MCF 10A (cell line): ENCODE data around the gene GSK3B. TPM values are rescaled to one million over a fixed set of nuclear protein-coding genes. Genes with fewer than 3 reads are reported as not detected.

Experiments used
- BruUV-seq: library from RNA; stranded (reverse); fragments of 400-500 nt; replicated peaks from 2 replicates; lab custom pipeline; 2021; lab: Mats Ljungman, UMichigan
- CTCF ChIA-PET: fragments of 300-600 bp; sonication (Branson Sonifier 250); formaldehyde crosslinking; extraction: SDS; loops from one replicate; lab custom pipeline; 2021; ENCODE audit warnings: antibody characterized with exemption, inconsistent platforms; lab: Yijun Ruan, JAX
- POLR2A ChIA-PET: fragments of 300-600, 350-650 bp; sonication (Branson Sonifier 250); formaldehyde crosslinking; extraction: SDS; loops from one replicate; lab custom pipeline; 2020; ENCODE audit warnings: antibody characterized with exemption, inconsistent platforms; lab: Yijun Ruan, JAX
- DNase-seq: peaks from one replicate; pipeline ENCODE4 v3.0.0-alpha.2; 2018; ENCODE audit not compliant: unreplicated experiment
- H3K27ac Mint-ChIP-seq: one replicate; pipeline ENCODE4 v1.8.0; 2022; ENCODE audit warnings: mild to moderate bottlenecking, low read depth, mixed read lengths; ENCODE audit not compliant: unreplicated experiment
- H3K27me3 Mint-ChIP-seq: one replicate; pipeline ENCODE4 v1.8.0; 2022; ENCODE audit warnings: mixed read lengths; ENCODE audit not compliant: insufficient read depth, unreplicated experiment
- H3K36me3 Mint-ChIP-seq: one replicate; pipeline ENCODE4 v1.8.0; 2022; ENCODE audit warnings: mild to moderate bottlenecking, moderate library complexity, mixed read lengths; ENCODE audit not compliant: insufficient read depth, unreplicated experiment
- H3K4me1 Mint-ChIP-seq: one replicate; pipeline ENCODE4 v1.8.0; 2022; ENCODE audit warnings: mixed read lengths; ENCODE audit not compliant: insufficient read depth, unreplicated experiment
- H3K4me3 Mint-ChIP-seq: one replicate; pipeline ENCODE4 v1.8.0; 2022; ENCODE audit warnings: mild to moderate bottlenecking, moderate library complexity, mixed read lengths; ENCODE audit not compliant: unreplicated experiment
- H3K9me3 Mint-ChIP-seq: one replicate; pipeline ENCODE4 v1.8.0; 2022; ENCODE audit warnings: mixed read lengths; ENCODE audit not compliant: unreplicated experiment
- CTCF ChIP-seq: fragments of 200-600 bp; IDR thresholded peaks from one replicate; pipeline ENCODE4 v1.8.0; 2022; ENCODE audit warnings: antibody characterized with exemption, mild to moderate bottlenecking; ENCODE audit not compliant: unreplicated experiment
- intact Hi-C: fragments of 100-400 bp; cut with micrococcal nuclease; formaldehyde crosslinking; loops from 2 replicates; pipeline ENCODE4 v1.14.1; 2022
- total RNA-seq: library from RNA; stranded (reverse); gene quantifications from 2 replicates; pipeline ENCODE4 v1.2.3, GENCODE V29; 2022

GSK3B gene
- total RNA-seq, 1 experiment from 2014 or later, result 71.5 TPM

- Mint-ChIP-seq H3K9me3 (no peaks in the 10 kb centered on the region), H3K4me3 (no peak overlapping the region), H3K4me1 (peaks cover 27% of the 10 kb centered on the region), H3K36me3 (peaks cover 15% of the 10 kb centered on the region), H3K27ac (no peak overlapping the region), H3K27me3 (no peaks in the 10 kb centered on the region)
- no peak for TF ChIP-seq CTCF
- ChIA-PET CTCF (interaction anchor here (0.6 to 1.6 kb wide), 8 partner anchors 9 to 255 kb away, joined by 3 to 9 read pairs (median 3); no protein-coding TSS in a partner anchor), POLR2A (interaction anchor here (1.0 to 1.7 kb wide), 2 partner anchors 18 to 125 kb away, joined by 3 to 4 read pairs; no protein-coding TSS in a partner anchor)
- peak; percentile 19 for DNase-seq
- intact Hi-C loops, result no loop called here
- no TSS peak for BruUV-seq
These were observed 21.3 kb downstream of the GSK3B start for GRCh38 chr3:120072867-120073525.

GRCh38 chr3:120071259-120071658 lies 23.0 kb downstream of the GSK3B start:
- no peak for TF ChIP-seq CTCF
- DNase-seq, result no peak
- BruUV-seq, result no TSS peak
- no peaks in the 10 kb centered on the region for H3K27me3 Mint-ChIP-seq
- ChIA-PET POLR2A (interaction anchor here (0.6 to 1.4 kb wide), 3 partner anchors 11 to 805 kb away, joined by 3 to 4 read pairs (median 3); no protein-coding TSS in a partner anchor), CTCF (interaction anchor here (0.6 to 1.4 kb wide), 4 partner anchors 12 to 168 kb away, joined by 3 to 7 read pairs (median 5); no protein-coding TSS in a partner anchor)
- no peaks in the 10 kb centered on the region for H3K9me3 Mint-ChIP-seq
- peaks cover 31% of the 10 kb centered on the region for H3K4me1 Mint-ChIP-seq
- no peak overlapping the region for H3K4me3 Mint-ChIP-seq
- H3K36me3 Mint-ChIP-seq, result peaks cover 13% of the 10 kb centered on the region
- intact Hi-C loops, result no loop called here
- peak overlapping the region; percentile 46 for H3K27ac Mint-ChIP-seq

GRCh38 chr3:120070263-120070981 lies 23.8 kb downstream of the GSK3B start:
- CTCF ChIA-PET, result interaction anchor here (1.1 to 1.4 kb wide), 4 partner anchors 11 to 178 kb away, joined by 3 to 5 read pairs (median 4); no protein-coding TSS in a partner anchor
- intact Hi-C loops, result no loop called here

More at GRCh38 chr3:120070263-120070981, 23.8 kb downstream of the GSK3B start:
- peaks cover 5% of the 10 kb centered on the region for H3K36me3 Mint-ChIP-seq
- peak overlapping the region; percentile 46 for H3K27ac Mint-ChIP-seq
- POLR2A ChIA-PET, result interaction anchor here (1.4 kb wide), 1 partner anchor 25 kb away, joined by 4 read pairs; no protein-coding TSS in a partner anchor
- no peak for DNase-seq
- no peak overlapping the region for H3K4me3 Mint-ChIP-seq
- TF ChIP-seq CTCF, result no peak
- no TSS peak for BruUV-seq
- H3K27me3 Mint-ChIP-seq, result no peaks in the 10 kb centered on the region
- peaks cover 31% of the 10 kb centered on the region for H3K4me1 Mint-ChIP-seq
- no peaks in the 10 kb centered on the region for H3K9me3 Mint-ChIP-seq
